Stomach (tissue), 9 donors: ENCODE results near the gene HTRA3. TPM values are rescaled to one million over a fixed set of nuclear protein-coding genes. Genes with fewer than 3 reads are reported as not detected.

Source experiments
- DNase-seq, 2 donors: peaks; one replicate each; pipeline versions ENCODE4 v3.0.0 to v3.0.0-alpha.2; 2013 to 2019
- H3K27ac ChIP-seq, 5 donors: fragments of 200-600 bp in 4 of 5; sonication (generic) in 4 of 5; one replicate each; pipeline ENCODE4 v1.5.1; 2013 to 2019; ENCODE audit warnings: mild to moderate bottlenecking in 1 of 5, moderate library complexity in 1 of 5
- H3K27me3 ChIP-seq, 3 donors: fragments of 200-600 bp; sonication (generic); one replicate each; pipeline ENCODE4 v1.5.1; 2017 to 2019; ENCODE audit warnings: mixed run types in 1 of 3
- H3K36me3 ChIP-seq, 4 donors: fragments of 200-600 bp; sonication (generic); 1 replicate in 3 of 4; 2 replicates in 1 of 4; pipeline ENCODE4 v1.5.1; 2016 to 2019
- H3K4me1 ChIP-seq, 4 donors: fragments of 200-600 bp; sonication (generic); one replicate each; pipeline ENCODE4 v1.5.1; 2016 to 2019
- H3K4me3 ChIP-seq, 4 donors: fragments of 200-600 bp; sonication (generic) in 3 of 4; one replicate each; pipeline ENCODE4 v1.5.1; 2016 to 2019; ENCODE audit warnings: mild to moderate bottlenecking in 1 of 4
- H3K9me3 ChIP-seq, 4 donors: fragments of 200-600 bp; sonication (generic); one replicate each; pipeline ENCODE4 v1.5.1; 2016 to 2019
- EP300 ChIP-seq: sonication (generic); formaldehyde crosslinking; IDR thresholded peaks from one replicate; pipeline ENCODE4 v1.6.1; 2017; ENCODE audit warnings: antibody characterized with exemption
- POLR2A ChIP-seq, 4 donors: fragments of 450-650 bp; IDR thresholded peaks; one replicate each; pipeline ENCODE4 v1.6.1; 2016; ENCODE audit warnings: antibody characterized with exemption in 4 of 4, control low read depth in 2 of 4, mild to moderate bottlenecking in 1 of 4, moderate library complexity in 1 of 4
- POLR2AphosphoS5 ChIP-seq, 3 donors: sonication (generic); formaldehyde crosslinking; IDR thresholded peaks; one replicate each; pipeline ENCODE4 v1.6.1; 2016; ENCODE audit warnings: antibody characterized with exemption in 3 of 3
- WGBS, 5 donors: extraction: QIAGEN DNeasy Blood & Tissue Kit in 3 of 5; methylation state at CpG; one replicate each; pipeline versions ENCODE4 v1.1.5 to v1.1.7; 2013 to 2018; 5-methylcytosine and 5-hydroxymethylcytosine counted together
- intact Hi-C: fragments of 100-400 bp; cut with DNase I; formaldehyde crosslinking; loops from one replicate; pipeline ENCODE4 v1.15.1; 2023; ENCODE audit warnings: low total_unique reads
- polyA plus RNA-seq, 3 donors: library from polyadenylated mRNA; stranded (reverse); fragments of 200-250 nt; gene quantifications; one replicate each; pipeline ENCODE4 v1.2.3, GENCODE V29; 2013
- total RNA-seq, 5 donors: library from RNA; depleted of rRNA; stranded (reverse); fragments of >200 nt; gene quantifications; one replicate each; pipeline versions ENCODE4 v1.1.0 to v1.2.3, GENCODE V29; 2014 to 2016
- TF ChIP-seq, protein P1 (sequence below), 7 experiments: fragments of 450-650 bp in 4 of 7; fragments of 200-600 bp in 3 of 7; sonication (generic) in 3 of 7; IDR thresholded peaks; one replicate each; pipeline ENCODE4 v1.5.1; 2016 to 2019; ENCODE audit warnings: antibody characterized with exemption in 7 of 7, control low read depth in 2 of 7, mild to moderate bottlenecking in 1 of 7
- donor health status: healthy with polysubstance abuse.
- donor health status: Bipolar disorder and iron deficiency.
- donor health status: healthy.

HTRA3 gene
- total and polyA plus RNA-seq, 8 donors, result 6.6 to 26.8 (median 15.9) TPM

DNA sequence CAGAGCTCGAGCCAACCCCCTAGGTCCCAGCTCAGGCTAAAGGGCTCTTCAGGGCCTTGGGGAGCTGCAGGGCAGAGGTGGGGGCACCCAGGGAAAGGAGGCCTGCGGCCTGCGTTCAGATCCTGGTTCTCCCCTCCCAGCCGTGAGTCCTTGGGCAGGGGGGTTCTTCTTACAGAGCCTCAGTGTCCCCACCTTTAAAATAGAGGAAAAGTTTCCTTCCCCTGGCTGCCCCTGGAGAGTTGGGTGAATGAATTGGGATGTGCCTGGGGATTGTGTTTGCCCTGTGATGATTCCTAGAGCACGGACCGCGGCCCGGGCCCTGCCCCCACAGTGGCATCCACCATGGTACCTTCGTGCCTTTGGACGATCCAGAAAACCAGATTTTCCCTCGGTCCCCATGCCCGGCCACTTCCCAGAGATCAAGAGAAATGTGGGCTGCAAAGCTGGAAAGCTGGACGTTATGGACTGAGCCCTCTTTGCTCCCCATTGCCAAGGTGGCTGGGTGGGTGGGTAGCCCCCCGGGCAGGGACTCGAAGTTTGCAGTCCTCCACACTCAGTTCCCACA lies 11.4 kb downstream of the HTRA3 start:
- Histone ChIP-seq H3K36me3 (no peaks in the 10 kb centered on the region), H3K4me3 (no peak overlapping the region), H3K9me3 (no peaks in the 10 kb centered on the region), H3K27ac (peak overlapping the region in 2 of 5 donors; percentile 22 to 85), H3K27me3 (no peaks in the 10 kb centered on the region), H3K4me1 (peaks cover 20 to 45% (median 35%) of the 10 kb centered on the region in 4 donors)
- intact Hi-C loops, result no loop called here
- TF ChIP-seq POLR2AphosphoS5 (IDR thresholded peaks at IDR 0.05) (no peak), EP300 (no peak), POLR2A (IDR thresholded peaks at IDR 0.05) (no peak)
- TF ChIP-seq, protein P1, sequence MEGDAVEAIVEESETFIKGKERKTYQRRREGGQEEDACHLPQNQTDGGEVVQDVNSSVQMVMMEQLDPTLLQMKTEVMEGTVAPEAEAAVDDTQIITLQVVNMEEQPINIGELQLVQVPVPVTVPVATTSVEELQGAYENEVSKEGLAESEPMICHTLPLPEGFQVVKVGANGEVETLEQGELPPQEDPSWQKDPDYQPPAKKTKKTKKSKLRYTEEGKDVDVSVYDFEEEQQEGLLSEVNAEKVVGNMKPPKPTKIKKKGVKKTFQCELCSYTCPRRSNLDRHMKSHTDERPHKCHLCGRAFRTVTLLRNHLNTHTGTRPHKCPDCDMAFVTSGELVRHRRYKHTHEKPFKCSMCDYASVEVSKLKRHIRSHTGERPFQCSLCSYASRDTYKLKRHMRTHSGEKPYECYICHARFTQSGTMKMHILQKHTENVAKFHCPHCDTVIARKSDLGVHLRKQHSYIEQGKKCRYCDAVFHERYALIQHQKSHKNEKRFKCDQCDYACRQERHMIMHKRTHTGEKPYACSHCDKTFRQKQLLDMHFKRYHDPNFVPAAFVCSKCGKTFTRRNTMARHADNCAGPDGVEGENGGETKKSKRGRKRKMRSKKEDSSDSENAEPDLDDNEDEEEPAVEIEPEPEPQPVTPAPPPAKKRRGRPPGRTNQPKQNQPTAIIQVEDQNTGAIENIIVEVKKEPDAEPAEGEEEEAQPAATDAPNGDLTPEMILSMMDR (IDR thresholded peaks at IDR 0.05), result no peak
- DNase-seq, result no peak
- 87 to 95% (median 93%) methylated on average over 12 to 15 of the region's 15 CpGs for WGBS, 5 donors

DNA sequence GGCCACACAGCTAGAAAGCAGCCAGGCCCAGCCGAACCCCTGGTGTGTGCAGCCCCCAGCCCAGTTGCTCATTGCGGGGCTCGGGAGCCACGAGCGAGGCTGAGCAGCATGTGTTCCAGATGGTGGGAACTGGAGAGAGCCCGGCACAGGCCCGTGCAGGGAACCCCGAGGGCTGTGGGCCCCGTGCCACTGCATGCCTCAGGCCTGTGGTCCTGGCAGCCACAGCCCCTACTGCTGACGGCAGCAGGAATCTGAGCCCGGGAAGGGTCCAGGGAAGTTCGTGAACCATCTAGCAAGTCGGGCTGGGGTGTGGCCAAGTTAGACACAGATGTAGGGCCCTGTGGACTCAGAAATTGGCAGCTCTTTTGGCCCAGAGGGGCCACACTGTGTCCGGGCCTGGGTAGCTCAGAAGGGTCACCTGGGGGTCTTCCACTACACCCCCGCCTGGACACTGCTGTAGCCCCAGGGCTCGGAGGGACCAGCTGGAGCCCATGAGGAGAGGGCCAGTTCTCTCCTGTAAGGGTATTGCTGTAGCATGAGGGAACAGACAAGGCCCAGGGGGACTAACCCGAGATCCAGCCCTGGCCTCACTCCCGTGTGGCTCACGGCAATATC lies 12.1 kb downstream of the HTRA3 start:
- Histone ChIP-seq H3K4me3 (no peak overlapping the region), H3K27ac (peak overlapping the region in 2 of 5 donors; percentile 22 to 85), H3K4me1 (peaks cover 14 to 38% (median 29%) of the 10 kb centered on the region in 4 donors), H3K36me3 (no peaks in the 10 kb centered on the region), H3K9me3 (no peaks in the 10 kb centered on the region), H3K27me3 (no peaks in the 10 kb centered on the region)
- 59 to 75% (median 69%) methylated on average over 15 to 19 of the region's 19 CpGs for WGBS, 5 donors
- intact Hi-C loops, result no loop called here
- TF ChIP-seq EP300 (no peak), POLR2A (IDR thresholded peaks at IDR 0.05) (no peak), POLR2AphosphoS5 (IDR thresholded peaks at IDR 0.05) (peak in 1 of 3 donors; percentile 61)
- TF ChIP-seq, protein P1 (IDR thresholded peaks at IDR 0.05), result no peak
- peak in 1 of 2 donors; percentile 79 for DNase-seq

DNA sequence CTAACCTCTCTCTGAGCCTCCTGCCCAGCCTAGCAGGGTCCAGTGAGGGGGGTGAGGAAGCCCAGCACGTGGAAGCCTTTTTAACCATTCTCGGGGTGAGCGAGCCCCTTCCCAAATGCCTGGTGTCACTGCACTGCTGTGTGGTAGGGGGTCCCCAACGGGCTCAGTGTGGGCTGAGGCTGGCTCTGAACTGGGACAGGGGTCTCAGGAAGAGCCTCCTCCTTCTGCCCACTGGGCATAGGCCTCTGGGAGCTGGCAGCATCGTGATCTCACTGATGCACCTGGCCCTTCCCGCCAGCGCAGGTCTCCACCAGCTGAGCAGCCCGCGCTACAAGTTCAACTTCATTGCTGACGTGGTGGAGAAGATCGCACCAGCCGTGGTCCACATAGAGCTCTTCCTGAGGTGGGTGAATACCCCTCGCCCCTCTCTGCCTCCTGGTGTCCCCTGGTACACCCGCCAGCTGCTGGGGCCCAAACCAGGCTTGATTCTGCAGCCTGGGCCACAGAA lies 12.6 kb downstream of the HTRA3 start:
- TF ChIP-seq POLR2A (IDR thresholded peaks at IDR 0.05), result no peak
- TF ChIP-seq, protein P1 (IDR thresholded peaks at IDR 0.05), result no peak
- Histone ChIP-seq H3K27me3 (no peaks in the 10 kb centered on the region), H3K36me3 (peaks cover 0 to 5% (median 0%) of the 10 kb centered on the region in 4 donors), H3K4me3 (no peak overlapping the region), H3K27ac (peak overlapping the region in 2 of 5 donors; percentile 22 to 85), H3K4me1 (peaks cover 9 to 32% (median 23%) of the 10 kb centered on the region in 4 donors), H3K9me3 (no peaks in the 10 kb centered on the region)
- intact Hi-C loops, result no loop called here
- 80 to 92% (median 88%) methylated on average over 4 to 14 of the region's 14 CpGs for WGBS, 5 donors
- DNase-seq, result no peak

DNA sequence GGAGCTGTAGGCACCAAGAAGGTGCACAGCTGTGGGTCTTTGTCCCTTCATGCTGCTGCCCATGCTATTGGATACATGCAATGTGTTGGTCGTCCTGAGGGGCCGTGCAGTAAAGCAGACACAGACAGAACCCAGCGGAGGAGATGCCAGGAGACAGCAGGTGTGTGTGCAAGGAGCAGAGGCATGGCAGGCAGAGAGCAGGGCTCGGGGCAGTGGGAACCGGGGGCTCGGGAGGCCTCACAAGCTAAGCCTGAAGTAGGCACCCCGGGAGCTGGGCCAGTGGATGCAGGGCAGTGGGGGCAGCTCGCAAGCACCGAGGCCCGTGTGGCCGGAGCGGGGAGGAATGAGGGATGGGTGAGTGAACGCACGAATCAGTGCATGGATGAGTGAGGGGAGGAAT lies 13.2 kb downstream of the HTRA3 start:
- no peak for DNase-seq
- Histone ChIP-seq H3K27me3 (no peaks in the 10 kb centered on the region), H3K27ac (peak overlapping the region in 1 of 5 donors; percentile 85), H3K4me3 (no peak overlapping the region), H3K9me3 (no peaks in the 10 kb centered on the region), H3K4me1 (peaks cover 9 to 27% (median 17%) of the 10 kb centered on the region in 4 donors), H3K36me3 (peaks cover 0 to 6% (median 0%) of the 10 kb centered on the region in 4 donors)
- TF ChIP-seq POLR2A (IDR thresholded peaks at IDR 0.05) (no peak), EP300 (no peak)
- WGBS, 5 donors, result 85 to 95% (median 90%) methylated on average over 14 of the region's 14 CpGs
- intact Hi-C loops, result no loop called here
